ENCODE results near the gene GNG8. TPM values are rescaled to one million over a fixed set of nuclear protein-coding genes. Genes with fewer than 3 reads are reported as not detected.
A peak's percentile ranks its signal among the peaks of the same experiment; 100 is the strongest.

GNG8 gene
- total RNA-seq, 1 donor from 2014 or later: not detected

DNA sequence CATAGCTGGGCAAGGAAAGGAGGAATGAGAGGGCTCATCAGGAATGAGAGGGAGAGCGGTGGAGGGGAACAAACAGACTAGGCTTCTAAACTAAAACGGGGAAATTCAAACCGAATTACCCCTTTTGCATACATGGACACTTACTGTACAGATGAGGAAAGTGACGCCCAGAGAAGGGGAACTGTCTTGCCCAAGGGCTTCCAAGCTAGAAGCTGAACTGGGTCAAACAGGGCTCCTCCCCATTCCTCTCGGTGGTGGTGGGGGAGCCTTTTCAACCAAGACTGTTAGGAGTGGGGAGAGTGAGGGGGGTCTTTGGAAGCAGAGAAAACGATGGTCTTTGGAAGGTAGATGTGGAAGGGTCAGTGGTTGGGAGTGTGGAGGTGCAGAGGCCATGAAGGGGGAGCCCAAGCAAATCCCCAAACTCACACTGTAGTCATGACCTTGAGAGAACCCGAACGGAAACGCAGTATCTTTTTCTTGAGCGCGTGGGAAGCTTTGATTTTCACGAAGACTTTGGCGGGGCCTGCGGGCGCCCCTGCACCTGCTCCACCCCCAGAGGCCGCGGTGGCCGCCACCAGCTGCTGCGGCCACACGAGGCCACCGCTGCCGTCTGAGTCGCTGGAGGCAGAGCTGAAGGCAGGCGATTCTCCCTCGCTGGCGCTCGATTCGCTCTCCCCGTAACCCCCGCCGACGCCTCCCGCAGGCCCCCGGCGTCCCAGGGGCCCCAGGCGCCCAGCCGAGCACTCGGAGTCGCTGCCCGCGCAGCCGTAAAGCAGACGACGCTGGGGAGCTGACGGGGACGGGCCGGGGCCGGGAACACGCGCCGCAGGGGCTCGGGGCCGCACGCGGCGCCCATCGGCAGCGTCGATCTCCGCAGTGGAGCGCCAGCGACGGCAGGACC is 12.3 kb upstream of the GNG8 start:
- Histone ChIP-seq H3K4me1 (ENCODE audit: control insufficient read depth in 3 of 3, insufficient read depth in 3 of 3, low read length in 3 of 3) (no peaks in the 10 kb centered on the region), H3K4me3 (ENCODE audit: low read length in 3 of 3) (no peak overlapping the region), H3K27ac (ENCODE audit: low read depth, low read length) (no peak overlapping the region), H3K27me3 (ENCODE audit: control insufficient read depth in 3 of 3, insufficient read depth in 3 of 3, low read length in 3 of 3) (peaks cover 23 to 36% (median 24%) of the 10 kb centered on the region in 3 donors), H3K36me3 (ENCODE audit: control insufficient read depth in 3 of 3, insufficient read depth in 3 of 3, low read length in 3 of 3) (no peaks in the 10 kb centered on the region), H3K9me3 (ENCODE audit: control insufficient read depth in 3 of 3, low read length in 3 of 3) (peaks cover 0 to 2% (median 2%) of the 10 kb centered on the region in 3 donors), H3K9ac (ENCODE audit: low read depth in 1 of 3, low read length in 3 of 3) (no peak overlapping the region)

DNA sequence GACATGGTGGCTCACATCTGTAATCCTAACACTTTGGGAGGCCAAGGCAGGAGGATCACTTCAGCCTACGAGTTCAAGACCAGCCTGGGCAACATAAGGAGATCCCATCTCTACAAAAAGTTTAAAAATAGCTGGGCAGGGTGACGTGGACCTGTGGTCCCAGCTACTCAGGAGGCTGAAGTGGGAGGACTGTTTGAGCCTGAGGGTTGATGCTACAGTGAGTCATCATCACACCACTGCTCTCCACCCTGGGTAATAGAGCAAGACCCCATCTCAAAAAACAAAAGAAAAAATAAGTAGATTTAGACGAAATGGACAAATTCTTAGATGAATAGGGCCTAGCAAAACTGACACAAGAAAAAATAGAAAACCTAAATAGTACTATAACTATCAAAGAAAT is 10.4 kb upstream of the GNG8 start:
- H3K36me3 ChIP-seq (ENCODE audit: control insufficient read depth in 3 of 3, insufficient read depth in 3 of 3, low read length in 3 of 3): no peaks in the 10 kb centered on the region
- no peak overlapping the region for H3K9ac ChIP-seq (ENCODE audit: low read depth in 1 of 3, low read length in 3 of 3)
- H3K9me3 ChIP-seq (ENCODE audit: control insufficient read depth in 3 of 3, low read length in 3 of 3): peaks cover 0 to 2% (median 2%) of the 10 kb centered on the region in 3 donors
- H3K27me3 ChIP-seq (ENCODE audit: control insufficient read depth in 3 of 3, insufficient read depth in 3 of 3, low read length in 3 of 3): peaks cover 23 to 28% (median 24%) of the 10 kb centered on the region in 3 donors
- no peak overlapping the region for H3K27ac ChIP-seq (ENCODE audit: low read depth, low read length)
- H3K4me1 ChIP-seq (ENCODE audit: control insufficient read depth in 3 of 3, insufficient read depth in 3 of 3, low read length in 3 of 3): no peaks in the 10 kb centered on the region
- no peak overlapping the region for H3K4me3 ChIP-seq (ENCODE audit: low read length in 3 of 3)

DNA sequence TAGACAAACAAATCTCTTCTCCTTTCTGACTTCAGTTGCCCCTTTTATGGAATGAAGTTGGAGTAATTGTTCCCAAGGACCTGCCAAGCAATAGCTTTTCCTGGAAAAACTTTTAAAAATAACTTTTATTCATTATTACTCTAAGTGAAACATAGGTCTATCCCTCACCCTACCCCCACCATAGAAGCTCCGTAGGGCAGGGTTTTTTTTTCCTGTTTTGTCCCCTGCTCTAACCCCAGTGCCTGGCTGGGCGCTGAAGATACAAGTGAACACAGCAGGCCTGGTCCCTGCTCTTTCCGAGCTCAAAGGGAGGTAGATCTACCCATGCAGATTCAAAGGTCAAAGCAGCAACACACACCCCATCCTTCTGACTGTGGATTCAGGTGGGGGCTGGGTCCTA is 8.7 kb upstream of the GNG8 start:
- Histone ChIP-seq H3K27me3 (ENCODE audit: control insufficient read depth in 3 of 3, insufficient read depth in 3 of 3, low read length in 3 of 3) (peaks cover 31 to 33% (median 32%) of the 10 kb centered on the region in 3 donors), H3K9ac (ENCODE audit: low read depth in 1 of 3, low read length in 3 of 3) (no peak overlapping the region), H3K4me1 (ENCODE audit: control insufficient read depth in 3 of 3, insufficient read depth in 3 of 3, low read length in 3 of 3) (peaks cover 2 to 4% (median 3%) of the 10 kb centered on the region in 3 donors), H3K9me3 (ENCODE audit: control insufficient read depth in 3 of 3, low read length in 3 of 3) (peaks cover 0 to 2% (median 2%) of the 10 kb centered on the region in 3 donors), H3K4me3 (ENCODE audit: low read length in 3 of 3) (no peak overlapping the region), H3K27ac (ENCODE audit: low read depth, low read length) (no peak overlapping the region), H3K36me3 (ENCODE audit: control insufficient read depth in 3 of 3, insufficient read depth in 3 of 3, low read length in 3 of 3) (no peaks in the 10 kb centered on the region)

DNA sequence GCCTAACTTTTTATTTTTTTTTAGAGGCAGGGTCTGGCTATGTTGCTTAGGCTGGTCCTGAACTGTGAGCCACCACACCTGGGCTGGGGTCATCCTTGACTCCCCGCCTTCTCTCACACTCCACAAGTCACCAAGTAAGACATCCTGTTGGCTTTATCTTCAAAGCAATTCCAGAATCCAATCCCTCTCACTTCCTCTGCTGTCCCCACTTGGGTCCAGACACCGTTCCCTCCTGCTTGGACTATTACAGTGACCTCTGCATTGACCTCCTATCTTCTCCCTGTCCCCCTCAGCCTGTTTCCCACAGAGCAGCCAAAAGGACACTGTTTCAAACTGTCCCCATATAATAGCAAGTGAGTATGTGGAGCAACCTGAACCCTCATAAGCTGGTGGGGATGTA is 4.7 kb upstream of the GNG8 start:
- H3K4me3 ChIP-seq (ENCODE audit: low read length in 3 of 3): no peak overlapping the region
- no peak overlapping the region for H3K27ac ChIP-seq (ENCODE audit: low read depth, low read length)
- H3K9ac ChIP-seq (ENCODE audit: low read depth in 1 of 3, low read length in 3 of 3): no peak overlapping the region
- H3K27me3 ChIP-seq (ENCODE audit: control insufficient read depth in 3 of 3, insufficient read depth in 3 of 3, low read length in 3 of 3): peaks cover 23 to 44% (median 38%) of the 10 kb centered on the region in 3 donors
- H3K36me3 ChIP-seq (ENCODE audit: control insufficient read depth in 3 of 3, insufficient read depth in 3 of 3, low read length in 3 of 3): no peaks in the 10 kb centered on the region
- peaks cover 16 to 23% (median 19%) of the 10 kb centered on the region in 3 donors for H3K4me1 ChIP-seq (ENCODE audit: control insufficient read depth in 3 of 3, insufficient read depth in 3 of 3, low read length in 3 of 3)
- H3K9me3 ChIP-seq (ENCODE audit: control insufficient read depth in 3 of 3, low read length in 3 of 3): no peaks in the 10 kb centered on the region

DNA sequence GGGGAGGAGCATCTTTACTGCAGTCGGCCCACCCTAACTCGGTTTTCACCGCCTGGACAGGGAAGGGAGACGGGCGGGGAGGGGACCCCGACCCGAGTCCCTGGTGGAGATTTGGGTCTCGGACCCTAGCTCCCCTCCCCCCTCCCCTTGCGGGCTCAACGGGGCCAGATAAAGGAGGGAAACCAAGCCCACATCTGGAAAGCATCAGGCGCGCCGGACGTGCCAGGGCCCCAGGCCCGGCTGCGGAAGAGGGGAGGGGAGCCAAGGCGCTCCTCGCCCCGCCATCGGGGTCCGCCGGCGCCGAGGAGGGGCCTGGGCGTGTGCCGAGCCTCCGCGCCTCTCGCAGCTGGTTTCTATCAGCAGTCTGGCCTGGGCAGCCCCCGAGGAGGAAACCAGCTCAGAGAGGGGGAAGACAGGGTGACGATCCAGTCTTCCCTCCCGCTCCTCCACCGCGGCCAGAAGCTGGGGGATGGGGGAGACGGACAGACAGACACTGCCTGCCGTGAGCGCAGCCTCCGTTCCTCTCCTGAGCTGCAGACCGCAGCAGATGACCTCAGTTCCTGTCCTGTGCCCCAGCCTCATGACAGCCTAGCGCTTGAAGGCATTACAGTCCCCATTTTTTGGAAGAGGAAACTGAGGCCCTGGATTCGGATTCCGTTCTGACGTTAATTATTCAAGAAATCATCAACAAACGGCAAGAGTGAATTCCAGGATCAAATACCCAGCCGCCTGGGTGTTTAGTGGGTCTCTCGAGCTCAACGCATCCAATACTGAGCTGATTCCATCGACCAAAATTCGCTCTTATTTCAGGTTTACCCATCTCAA is 3.6 kb upstream of the GNG8 start:
- peak overlapping the region in 1 of 3 donors; percentile 33 for H3K9ac ChIP-seq (ENCODE audit: low read depth in 1 of 3, low read length in 3 of 3)
- H3K27me3 ChIP-seq (ENCODE audit: control insufficient read depth in 3 of 3, insufficient read depth in 3 of 3, low read length in 3 of 3): peaks cover 23 to 48% (median 44%) of the 10 kb centered on the region in 3 donors
- peak overlapping the region in 2 of 3 donors; percentile 27 to 41 for H3K4me3 ChIP-seq (ENCODE audit: low read length in 3 of 3)
- H3K4me1 ChIP-seq (ENCODE audit: control insufficient read depth in 3 of 3, insufficient read depth in 3 of 3, low read length in 3 of 3): peaks cover 16 to 23% (median 19%) of the 10 kb centered on the region in 3 donors
- no peaks in the 10 kb centered on the region for H3K9me3 ChIP-seq (ENCODE audit: control insufficient read depth in 3 of 3, low read length in 3 of 3)
- H3K36me3 ChIP-seq (ENCODE audit: control insufficient read depth in 3 of 3, insufficient read depth in 3 of 3, low read length in 3 of 3): no peaks in the 10 kb centered on the region
- H3K27ac ChIP-seq (ENCODE audit: low read depth, low read length): peak overlapping the region; percentile 60

DNA sequence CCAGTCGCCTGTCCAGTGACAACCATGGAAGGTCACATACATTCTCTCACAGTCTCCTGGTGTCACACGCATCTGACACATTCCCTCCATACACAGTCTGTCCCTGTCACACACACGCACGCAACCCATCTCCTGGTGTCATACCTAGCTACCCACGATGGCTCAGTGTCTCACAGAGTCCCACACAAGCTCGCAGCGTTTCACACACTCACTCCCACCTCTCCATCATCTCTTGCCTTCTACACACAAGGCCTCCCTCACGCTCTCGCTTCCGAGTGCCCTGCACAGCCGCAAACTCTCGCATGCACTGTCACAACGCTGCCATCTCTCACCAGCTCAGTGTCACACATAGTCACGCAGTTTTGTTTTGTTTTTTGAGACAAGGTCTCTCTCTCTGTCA is 1.2 kb upstream of the GNG8 start:
- Histone ChIP-seq H3K4me1 (ENCODE audit: control insufficient read depth in 3 of 3, insufficient read depth in 3 of 3, low read length in 3 of 3) (peaks cover 25 to 33% (median 26%) of the 10 kb centered on the region in 3 donors), H3K27me3 (ENCODE audit: control insufficient read depth in 3 of 3, insufficient read depth in 3 of 3, low read length in 3 of 3) (peaks cover 36 to 65% (median 58%) of the 10 kb centered on the region in 3 donors), H3K9ac (ENCODE audit: low read depth in 1 of 3, low read length in 3 of 3) (no peak overlapping the region), H3K9me3 (ENCODE audit: control insufficient read depth in 3 of 3, low read length in 3 of 3) (no peaks in the 10 kb centered on the region), H3K27ac (ENCODE audit: low read depth, low read length) (no peak overlapping the region), H3K36me3 (ENCODE audit: control insufficient read depth in 3 of 3, insufficient read depth in 3 of 3, low read length in 3 of 3) (no peaks in the 10 kb centered on the region), H3K4me3 (ENCODE audit: low read length in 3 of 3) (no peak overlapping the region)

DNA sequence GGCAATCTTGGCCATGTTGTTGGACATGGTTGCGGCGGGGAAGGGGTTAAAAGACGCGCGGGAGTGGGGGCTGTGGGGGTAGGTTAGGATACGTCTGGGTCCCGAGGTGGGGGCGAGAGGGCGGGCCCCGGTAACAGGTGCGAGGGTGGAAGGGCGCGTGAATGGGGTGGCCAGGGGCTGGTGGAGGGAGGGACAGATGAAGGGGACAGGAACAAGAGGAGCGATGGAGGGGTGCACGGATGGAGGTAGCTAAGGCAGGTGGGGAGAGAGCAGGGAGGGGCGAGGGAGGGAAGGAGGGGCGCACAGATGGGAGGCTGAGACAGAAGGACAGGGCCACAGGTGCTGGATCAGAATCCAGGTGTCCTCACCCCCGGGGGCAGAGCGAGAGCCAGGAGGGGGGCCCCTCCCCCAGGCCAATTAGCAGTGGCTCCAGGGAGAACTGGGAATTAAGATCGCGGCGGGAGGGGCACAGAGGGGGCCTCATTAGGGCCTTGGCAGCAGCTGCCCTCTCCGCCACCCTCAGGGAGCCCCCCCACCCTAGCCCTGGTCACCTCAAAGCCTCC is 1.3 kb downstream of the GNG8 start:
- Histone ChIP-seq H3K27me3 (ENCODE audit: control insufficient read depth in 3 of 3, insufficient read depth in 3 of 3, low read length in 3 of 3) (peaks cover 30 to 65% (median 53%) of the 10 kb centered on the region in 3 donors), H3K4me3 (ENCODE audit: low read length in 3 of 3) (peak overlapping the region in 1 of 3 donors; percentile 13), H3K36me3 (ENCODE audit: control insufficient read depth in 3 of 3, insufficient read depth in 3 of 3, low read length in 3 of 3) (no peaks in the 10 kb centered on the region), H3K27ac (ENCODE audit: low read depth, low read length) (no peak overlapping the region), H3K9ac (ENCODE audit: low read depth in 1 of 3, low read length in 3 of 3) (no peak overlapping the region), H3K4me1 (ENCODE audit: control insufficient read depth in 3 of 3, insufficient read depth in 3 of 3, low read length in 3 of 3) (peaks cover 23 to 31% (median 29%) of the 10 kb centered on the region in 3 donors), H3K9me3 (ENCODE audit: control insufficient read depth in 3 of 3, low read length in 3 of 3) (no peaks in the 10 kb centered on the region)

DNA sequence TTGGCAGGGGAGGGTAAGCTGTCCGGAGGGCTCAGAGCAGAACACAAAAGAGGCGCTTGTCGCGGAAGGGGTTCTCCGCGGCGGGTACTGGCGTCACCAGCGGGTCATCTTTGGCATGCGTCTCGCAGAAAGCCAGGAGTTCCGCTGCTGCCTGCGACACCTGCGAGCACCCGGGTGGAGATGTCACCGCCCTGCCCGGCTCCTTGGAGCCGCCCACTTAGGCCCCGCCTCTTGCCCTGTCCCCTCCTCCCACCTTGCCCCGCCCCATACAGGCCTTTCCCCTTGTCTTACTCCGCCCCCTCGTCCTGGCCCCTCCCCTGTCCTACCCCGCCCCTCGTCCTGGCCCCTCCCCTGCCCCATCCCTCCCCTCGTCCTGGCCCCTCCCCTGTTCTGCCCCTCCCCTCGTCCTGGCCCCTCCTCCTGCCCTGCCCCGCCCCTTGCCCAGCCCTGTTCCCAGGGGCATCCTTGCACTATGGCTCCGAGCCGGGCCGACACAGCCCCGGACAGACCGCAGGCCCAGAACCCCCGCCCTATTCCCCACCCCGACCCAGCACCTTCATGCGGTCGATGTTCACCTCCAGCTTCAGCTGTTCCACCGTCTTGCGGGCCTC is 1.9 kb downstream of the GNG8 start:
- peak overlapping the region in 1 of 3 donors; percentile 40 for H3K9ac ChIP-seq (ENCODE audit: low read depth in 1 of 3, low read length in 3 of 3)
- peak overlapping the region; percentile 50 to 66 (median 59) for H3K4me3 ChIP-seq (ENCODE audit: low read length in 3 of 3)
- H3K27me3 ChIP-seq (ENCODE audit: control insufficient read depth in 3 of 3, insufficient read depth in 3 of 3, low read length in 3 of 3): peaks cover 24 to 59% (median 48%) of the 10 kb centered on the region in 3 donors
- H3K4me1 ChIP-seq (ENCODE audit: control insufficient read depth in 3 of 3, insufficient read depth in 3 of 3, low read length in 3 of 3): peaks cover 17 to 25% (median 23%) of the 10 kb centered on the region in 3 donors
- H3K9me3 ChIP-seq (ENCODE audit: control insufficient read depth in 3 of 3, low read length in 3 of 3): no peaks in the 10 kb centered on the region
- no peak overlapping the region for H3K27ac ChIP-seq (ENCODE audit: low read depth, low read length)
- no peaks in the 10 kb centered on the region for H3K36me3 ChIP-seq (ENCODE audit: control insufficient read depth in 3 of 3, insufficient read depth in 3 of 3, low read length in 3 of 3)

DNA sequence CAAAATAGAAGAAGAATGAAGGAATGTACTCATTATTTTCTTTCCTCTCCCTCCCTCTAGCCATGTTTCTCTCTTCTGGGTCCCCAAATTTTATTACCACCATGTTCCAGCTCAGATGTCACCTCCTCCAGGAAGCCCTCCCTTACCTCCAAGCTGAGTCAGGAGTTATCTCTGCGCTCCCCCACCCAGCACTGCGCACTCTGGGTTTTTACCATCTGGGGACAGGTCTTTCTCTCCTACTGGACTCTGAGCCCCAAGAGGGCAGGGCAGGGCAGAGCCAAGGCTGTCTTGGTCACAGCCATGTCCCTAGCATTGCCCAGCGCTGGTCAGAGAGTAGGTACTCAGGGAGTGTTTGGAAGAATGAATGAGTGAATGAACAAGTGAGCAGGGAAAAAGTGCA is 2.9 kb downstream of the GNG8 start:
- peak overlapping the region in 1 of 3 donors; percentile 29 for H3K4me3 ChIP-seq (ENCODE audit: low read length in 3 of 3)
- no peak overlapping the region for H3K27ac ChIP-seq (ENCODE audit: low read depth, low read length)
- no peaks in the 10 kb centered on the region for H3K9me3 ChIP-seq (ENCODE audit: control insufficient read depth in 3 of 3, low read length in 3 of 3)
- peaks cover 23 to 51% (median 40%) of the 10 kb centered on the region in 3 donors for H3K27me3 ChIP-seq (ENCODE audit: control insufficient read depth in 3 of 3, insufficient read depth in 3 of 3, low read length in 3 of 3)
- no peaks in the 10 kb centered on the region for H3K36me3 ChIP-seq (ENCODE audit: control insufficient read depth in 3 of 3, insufficient read depth in 3 of 3, low read length in 3 of 3)
- no peak overlapping the region for H3K9ac ChIP-seq (ENCODE audit: low read depth in 1 of 3, low read length in 3 of 3)
- H3K4me1 ChIP-seq (ENCODE audit: control insufficient read depth in 3 of 3, insufficient read depth in 3 of 3, low read length in 3 of 3): peaks cover 9 to 15% (median 13%) of the 10 kb centered on the region in 3 donors
